NK-92 treated with Interleukin-12 subunit alpha and Interleukin-12 subunit beta, amount 100 ng/mL, for 24 hours (cell line): ENCODE results near the gene ATP1B4.
A peak's percentile ranks its signal among the peaks of the same experiment; 100 is the strongest.

Experiments
- DNase-seq: peaks from one replicate; lab custom pipeline; 2025; lab: John Stamatoyannopoulos, UW

The ATP1B4 gene

GRCh38 chrX:120377179-120377578 lies 15.3 kb downstream of the ATP1B4 start:
- no peak for DNase-seq

DNA sequence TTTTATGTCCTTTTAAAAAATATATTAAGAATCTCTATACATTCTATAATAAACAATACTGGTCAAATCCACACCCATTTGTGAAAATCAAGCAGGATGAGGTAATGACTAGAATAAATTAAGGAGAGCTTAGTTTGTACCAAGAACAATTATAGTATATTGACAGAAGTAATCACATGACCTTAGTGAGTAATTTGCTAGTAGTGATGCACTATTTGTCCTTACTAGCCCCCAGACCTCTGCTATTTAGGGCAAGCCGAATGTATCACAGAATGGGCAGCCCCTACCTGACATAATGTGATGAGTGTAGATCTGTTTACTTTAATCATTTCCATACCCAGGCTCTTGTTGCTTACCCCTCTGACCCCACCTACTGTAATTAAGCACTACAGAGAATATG lies 15.8 kb downstream of the ATP1B4 start:
- DNase-seq, result no peak

DNA sequence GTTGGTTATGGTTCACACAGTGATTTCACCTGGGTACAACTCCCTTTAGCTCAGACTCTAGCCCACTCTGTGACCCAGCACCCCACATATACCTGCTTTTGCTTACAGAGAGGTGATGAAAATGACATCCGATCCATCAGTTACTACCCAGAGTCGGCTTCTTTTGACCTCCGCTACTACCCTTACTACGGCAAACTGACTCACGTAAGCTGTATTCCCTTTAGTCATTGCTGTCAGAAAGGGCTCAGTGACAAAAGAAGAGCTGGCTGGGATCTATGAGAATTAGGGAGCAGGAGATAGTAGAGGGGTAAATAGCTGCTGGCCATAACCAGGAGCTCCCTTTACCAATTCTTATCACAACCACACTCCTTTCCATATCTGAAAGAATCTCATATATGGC lies 16.7 kb downstream of the ATP1B4 start:
- no peak for DNase-seq

- no peak for DNase-seq
Observed at GRCh38 chrX:120379937-120380681, 18.2 kb downstream of the ATP1B4 start.

GRCh38 chrX:120380699-120381098 lies 18.8 kb downstream of the ATP1B4 start:
- no peak for DNase-seq

- no peak for DNase-seq
Observed at GRCh38 chrX:120401301-120401700, 39.4 kb downstream of the ATP1B4 start.

DNA sequence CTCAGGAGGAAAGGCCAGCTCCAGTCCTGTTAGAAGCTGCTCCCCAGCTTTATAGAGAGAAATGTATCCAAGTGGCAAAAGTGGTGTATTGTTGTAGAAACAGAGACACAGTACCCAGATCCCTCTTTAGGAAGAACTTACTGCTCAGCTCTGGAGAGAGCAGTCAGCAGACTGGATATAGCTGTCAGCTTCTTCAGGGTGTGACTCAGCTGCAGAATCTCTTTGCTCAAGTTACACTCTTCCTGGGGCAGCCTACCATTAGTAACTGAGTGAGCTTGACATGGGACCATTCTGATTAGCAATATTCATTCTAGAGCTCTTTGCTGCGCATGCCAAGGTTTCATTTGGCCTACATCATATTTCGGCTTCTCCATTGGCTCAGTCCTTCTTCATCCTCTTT lies 40.5 kb downstream of the ATP1B4 start:
- no peak for DNase-seq

DNA sequence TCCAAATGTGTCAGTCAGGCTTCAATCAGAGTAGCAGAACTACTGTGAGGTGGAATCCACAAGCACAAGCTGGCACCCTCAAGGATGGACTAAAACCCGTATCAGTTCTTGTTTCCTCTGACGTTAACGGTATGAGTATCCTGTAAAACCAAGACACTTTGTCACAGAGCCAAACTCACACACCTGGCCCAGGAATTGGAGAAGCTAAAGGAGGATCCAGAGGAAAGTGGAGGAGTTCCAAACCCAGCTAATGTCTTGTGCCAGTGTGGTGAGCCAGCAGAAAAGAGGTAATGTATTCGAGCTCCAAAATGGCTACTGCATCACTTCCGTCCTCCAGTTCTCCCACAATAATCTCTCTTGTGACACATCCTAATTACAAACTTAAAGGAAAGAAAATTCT lies 44.7 kb downstream of the ATP1B4 start:
- DNase-seq, result no peak

DNA sequence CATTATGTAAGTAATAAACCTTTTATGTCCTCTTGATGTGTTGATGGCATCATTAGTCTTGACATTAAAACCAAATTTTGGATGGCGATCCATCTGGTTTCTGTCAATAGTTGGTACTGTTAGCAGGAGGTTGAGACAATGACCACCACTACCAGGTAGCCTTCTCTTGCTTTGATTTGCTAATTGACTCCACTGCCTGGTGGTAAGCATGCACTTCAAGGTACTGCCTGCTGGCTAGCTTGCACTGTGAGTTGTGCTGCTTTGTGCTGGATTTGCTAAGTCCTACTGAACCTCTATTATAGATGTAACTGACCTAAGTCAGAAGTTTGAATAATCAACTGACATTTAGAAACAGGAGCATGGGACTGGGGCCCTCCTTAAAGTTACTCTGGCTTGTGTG lies 46.3 kb downstream of the ATP1B4 start:
- no peak for DNase-seq

DNA sequence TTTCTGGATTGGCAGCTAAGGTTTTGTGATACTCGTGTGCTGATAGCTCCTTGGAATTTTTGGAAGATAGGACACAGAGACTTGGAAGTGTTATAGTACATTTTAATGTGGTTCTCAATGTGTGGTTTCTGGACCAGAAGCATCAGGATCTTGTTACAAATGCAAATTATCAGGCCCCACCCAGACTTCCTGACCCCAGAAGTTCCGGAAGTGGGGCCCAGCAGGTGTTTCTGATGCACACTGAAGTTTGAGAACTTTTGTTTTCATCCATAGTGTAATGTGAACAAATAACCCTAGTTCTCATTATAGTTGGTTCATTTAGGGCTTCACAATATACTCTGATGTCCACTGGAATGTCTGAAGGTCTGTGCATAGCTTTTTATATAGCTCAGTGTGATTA lies 57.6 kb downstream of the ATP1B4 start:
- DNase-seq, result peak; percentile 4

GRCh38 chrX:120426599-120426998 lies 64.7 kb downstream of the ATP1B4 start:
- DNase-seq, result no peak

DNA sequence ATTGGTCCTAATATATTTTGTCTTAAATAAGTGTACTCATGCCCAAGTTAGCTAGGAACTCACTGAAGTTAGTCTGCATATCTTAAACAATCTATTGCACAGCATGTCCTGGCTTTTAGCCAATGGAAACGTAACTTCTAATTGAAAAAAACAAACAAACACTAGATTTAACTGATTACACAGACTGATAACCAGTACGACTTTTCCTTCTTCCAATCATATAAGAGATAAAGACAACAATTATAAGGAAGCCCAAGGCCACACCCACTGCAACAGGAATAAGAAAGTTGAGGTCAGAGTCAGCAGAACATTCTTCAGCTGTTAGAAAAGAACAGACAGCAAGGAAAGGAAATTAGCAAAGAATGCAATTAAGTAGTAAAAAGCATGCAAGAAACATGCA lies 66.4 kb downstream of the ATP1B4 start:
- DNase-seq, result no peak

- no peak for DNase-seq
Observed at GRCh38 chrX:120429776-120430540, 68.1 kb downstream of the ATP1B4 start.
